Pulmonary artery endothelial cell (primary cell): ENCODE measurements around the gene BOD1. TPM values are rescaled to one million over a fixed set of nuclear protein-coding genes. Genes with fewer than 3 reads are reported as not detected.

Source experiments
- DNase-seq: peaks from one replicate; pipeline ENCODE4 v3.0.0-alpha.2; 2011; ENCODE audit warnings: low read depth, low spot score
- total RNA-seq: library from RNA; depleted of rRNA; stranded (reverse); fragments of >200 nt; gene quantifications from 2 replicates; pipeline ENCODE4 v1.2.3, GENCODE V29; 2014

Gene BOD1
- total RNA-seq, 1 donor from 2014 or later, result 79.3 TPM

DNA sequence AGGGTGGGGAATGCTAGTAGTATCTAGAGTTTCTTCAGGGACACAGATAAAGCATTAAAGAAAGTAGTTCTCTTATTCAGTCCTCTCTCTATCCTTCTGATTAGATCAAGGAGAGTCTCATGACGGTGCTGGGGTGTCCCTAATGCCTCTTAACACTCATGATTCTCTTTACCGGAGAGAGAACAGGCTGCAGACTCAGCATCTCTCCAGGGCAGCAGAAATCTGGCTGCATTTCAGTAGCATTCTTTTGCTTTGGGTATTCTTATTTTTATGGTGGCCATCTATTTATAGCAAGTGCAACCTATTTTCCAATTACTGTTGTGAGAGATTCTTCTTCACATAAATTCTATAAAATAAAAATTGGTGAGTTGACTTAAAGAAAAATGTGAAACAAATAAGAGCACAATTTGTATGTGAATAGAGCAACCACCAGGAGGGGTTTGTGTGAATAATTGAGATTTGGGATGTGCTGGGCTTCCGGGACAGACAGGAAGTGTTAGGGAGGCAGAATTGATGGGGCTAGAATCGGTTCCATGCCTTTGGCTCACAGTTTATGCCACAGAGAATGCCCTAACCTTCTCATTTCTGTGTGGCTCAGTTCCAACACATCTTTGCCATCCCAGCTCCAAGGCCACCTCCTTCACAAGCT lies 23.8 kb upstream of the BOD1 start:
- no peak for DNase-seq

DNA sequence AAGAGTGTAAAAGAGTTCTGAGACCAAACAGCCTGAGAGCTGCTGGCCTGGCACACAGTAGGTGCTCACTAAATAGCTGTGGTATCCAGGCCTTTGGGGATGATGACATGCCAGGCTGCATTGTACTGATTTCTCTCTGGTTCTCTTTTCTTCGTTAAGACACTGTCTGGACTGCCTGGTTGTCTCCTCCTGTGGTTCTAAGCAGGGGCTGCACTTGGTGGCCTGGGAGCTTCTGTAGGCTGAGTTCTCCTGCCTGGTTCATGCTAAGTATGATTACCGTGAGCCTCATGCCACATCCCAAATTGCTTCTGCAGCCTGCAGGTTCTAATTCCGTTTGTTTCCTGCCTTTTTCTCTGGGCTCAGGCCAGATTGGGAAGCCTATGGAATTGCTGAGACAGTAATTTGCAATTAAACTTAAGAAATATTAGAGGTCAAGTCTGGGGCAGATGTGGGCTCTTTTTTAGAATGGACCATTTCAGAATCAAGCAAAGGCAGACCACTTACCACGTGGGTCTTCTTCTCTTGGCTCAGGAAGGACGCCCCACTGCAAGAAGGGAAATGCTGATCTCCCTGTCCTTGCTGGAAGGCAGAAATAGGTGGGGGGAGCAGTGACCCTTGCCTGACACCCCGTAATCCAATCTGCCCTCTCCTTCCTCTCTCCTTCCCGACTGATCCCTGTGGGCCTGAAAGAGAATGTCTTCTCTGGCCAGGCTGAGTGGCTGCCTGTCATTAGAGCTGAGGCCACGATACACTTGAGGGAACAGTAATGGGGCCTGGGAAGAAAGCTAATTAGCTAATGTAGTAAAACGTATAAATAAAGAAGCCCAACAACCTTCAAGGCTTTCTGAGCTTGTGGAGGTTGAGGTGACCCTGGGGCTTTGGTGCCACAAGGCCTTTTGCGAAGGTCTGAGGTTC lies 21.9 kb upstream of the BOD1 start:
- no peak for DNase-seq

DNA sequence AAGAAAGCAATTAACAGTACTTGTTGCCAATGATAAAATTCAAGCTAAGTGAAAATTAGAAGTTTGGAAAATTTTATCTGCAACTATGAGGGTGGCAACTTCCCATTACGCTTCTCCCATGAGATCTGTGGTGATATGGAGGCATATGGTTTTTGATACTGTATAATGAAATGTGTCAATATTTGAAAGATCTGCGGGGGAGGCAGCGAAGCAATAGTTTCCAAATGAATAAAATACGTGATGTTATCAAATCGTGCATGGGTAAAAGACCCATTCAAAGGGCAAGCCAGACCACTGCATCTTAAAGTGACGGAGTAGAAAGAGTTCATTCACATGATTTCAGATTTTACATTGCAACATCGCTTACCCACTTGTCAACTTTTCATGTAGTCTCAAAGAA lies 20.9 kb upstream of the BOD1 start:
- DNase-seq, result no peak

DNA sequence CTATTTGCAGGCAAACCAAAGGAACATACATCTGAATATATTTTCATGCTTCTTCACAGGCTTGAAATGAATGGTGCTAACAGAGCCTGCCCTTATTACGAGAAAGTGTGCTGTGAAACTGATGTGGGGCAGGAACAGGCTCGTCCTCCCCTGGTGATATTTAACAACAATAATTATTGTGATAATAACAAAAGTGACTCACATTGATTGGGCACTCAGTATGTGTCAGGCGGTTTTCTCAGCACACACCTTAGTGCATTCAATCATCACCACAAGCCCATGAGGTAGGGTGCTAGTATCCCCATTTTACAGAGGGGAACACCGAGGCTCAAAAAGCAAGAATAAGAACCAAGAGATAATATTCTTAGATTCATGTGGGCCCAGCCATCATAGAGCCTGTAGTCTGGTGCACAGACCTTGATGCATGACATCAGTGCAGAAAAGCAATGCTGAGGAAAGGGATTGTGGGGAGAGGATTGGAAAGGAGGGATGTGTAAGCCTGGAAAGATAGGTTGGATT lies 18.1 kb upstream of the BOD1 start:
- DNase-seq, result no peak

DNA sequence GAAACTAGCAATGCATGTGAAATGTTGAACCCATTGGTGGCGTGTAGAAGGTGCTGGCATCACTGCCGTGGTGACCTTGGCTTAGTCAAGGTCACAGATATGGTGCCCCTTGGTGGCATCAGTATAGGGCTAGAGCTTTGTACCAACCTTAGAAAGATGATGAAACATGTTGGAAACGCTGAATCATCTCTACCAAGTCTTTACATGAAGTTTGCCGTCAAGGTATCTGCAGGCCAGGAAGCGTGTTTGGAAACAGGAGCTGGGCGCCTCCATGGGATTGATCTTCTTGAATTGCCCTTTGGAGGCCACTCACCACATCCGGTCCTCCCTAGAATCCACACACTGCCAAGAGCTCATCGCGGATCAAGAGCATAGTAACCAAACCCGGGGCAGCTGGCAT lies 16.9 kb upstream of the BOD1 start:
- no peak for DNase-seq

DNA sequence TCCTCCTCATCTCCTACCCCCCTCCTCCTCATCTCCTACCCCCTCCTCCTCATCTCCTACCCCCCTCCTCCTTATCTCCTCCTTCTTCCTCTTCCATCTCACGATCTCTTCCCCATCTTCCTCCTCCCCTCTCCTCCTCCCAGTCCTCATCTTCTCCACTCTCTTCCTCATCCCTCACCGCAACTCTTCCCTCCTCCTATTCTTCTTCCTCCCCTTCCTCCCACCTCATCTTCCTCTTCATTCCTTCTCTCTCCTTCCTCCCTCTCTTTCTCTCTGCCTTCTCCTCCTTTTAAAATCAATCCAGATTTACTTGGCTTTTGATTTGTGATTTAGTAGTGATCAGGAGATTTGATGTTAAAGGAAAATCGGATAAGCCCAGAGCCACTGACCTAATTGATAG lies 15.0 kb upstream of the BOD1 start:
- DNase-seq, result no peak

DNA sequence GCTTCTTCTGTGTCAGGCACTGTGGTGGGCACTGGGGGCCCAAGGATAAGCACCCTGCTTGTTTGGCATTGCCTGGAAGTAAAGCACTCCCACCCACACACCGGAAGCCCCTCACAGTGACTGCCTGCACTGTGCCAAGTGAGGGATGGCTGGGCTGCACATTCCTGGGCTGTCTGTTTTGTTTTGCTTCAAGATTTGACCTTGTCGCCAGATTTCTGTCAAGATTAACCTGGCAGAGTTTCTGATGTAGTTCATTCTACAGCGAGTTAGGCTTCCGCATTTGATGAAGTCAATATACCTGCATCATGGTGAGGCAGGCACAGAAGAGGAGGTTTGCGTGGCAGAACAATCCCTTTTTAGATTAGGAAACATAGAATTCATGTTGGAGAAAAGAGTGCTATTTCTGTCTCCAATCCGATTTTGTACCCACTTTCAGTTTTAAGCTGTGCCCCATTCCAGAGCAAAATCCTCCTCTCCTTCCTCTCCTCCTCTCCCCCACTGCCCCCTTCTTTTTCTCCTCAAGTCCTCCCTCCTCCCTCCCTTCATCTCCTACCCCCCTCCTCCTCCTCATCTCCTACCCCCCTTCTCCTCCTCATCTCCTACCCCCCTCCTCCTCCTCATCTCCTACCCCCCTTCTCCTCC lies 14.4 kb upstream of the BOD1 start:
- no peak for DNase-seq

DNA sequence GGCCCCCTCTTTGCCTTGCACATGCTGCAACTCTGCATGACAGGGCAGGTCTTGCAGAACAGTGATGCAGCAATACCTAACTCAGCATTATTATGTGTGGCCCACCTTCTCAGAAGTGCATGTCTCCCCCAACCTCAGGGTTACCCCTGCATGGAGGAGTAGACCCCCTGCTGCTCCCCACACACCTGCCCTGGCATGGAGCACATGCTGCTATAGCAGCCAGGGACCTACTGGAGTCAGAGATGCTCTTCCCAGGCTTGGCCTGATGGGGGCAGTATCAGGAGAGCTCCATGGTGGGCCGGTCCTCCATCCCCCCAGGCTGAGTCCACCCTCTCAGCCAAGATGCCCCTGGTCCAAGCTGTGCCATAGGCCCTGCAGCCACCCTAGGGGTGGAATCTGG lies 13.2 kb upstream of the BOD1 start:
- no peak for DNase-seq

DNA sequence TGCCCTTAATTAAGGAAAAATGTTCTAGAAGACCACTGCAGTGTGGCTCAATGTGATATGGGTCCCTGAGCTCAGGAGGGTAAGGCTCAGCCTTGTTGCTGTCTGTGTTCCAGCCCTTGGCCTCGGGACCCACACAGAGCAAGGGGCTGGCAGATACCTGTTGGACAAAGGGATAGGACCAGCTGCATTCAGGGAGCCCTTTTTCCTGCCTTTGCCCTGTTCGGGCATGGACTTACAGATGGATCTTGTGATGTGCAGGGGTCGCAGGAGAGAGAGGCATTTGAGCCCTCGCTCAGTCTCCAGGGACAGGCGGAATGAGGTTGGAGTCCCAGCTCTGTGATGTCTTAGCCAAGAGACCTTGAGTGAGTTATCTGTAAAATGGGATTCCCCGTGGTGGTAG lies 12.1 kb upstream of the BOD1 start:
- no peak for DNase-seq

DNA sequence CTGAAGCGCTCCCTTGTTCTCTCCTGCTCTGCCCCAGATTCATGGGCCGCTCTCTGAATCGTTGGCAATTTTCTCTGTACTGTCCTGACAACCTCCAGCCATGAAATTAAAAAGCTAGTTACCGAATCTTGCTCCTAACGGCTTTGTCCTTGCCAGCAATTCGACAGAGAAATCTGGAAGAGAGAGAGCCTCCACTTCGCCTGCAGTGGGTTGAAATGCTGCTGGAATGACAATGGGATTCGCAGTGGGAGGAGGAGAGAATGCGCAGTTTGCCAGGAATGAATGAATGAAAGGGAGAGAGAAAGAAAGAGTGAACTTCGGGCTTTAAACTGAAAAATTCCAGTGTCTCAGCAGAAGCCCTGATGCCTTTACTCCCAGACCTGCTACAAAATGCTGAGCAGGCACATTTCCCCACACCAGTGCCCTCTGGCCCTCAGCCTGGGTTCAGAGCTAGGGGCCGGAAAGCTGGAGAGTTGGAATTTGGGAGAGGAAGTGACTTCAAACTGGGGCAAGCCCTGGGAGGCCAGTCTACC lies 11.5 kb upstream of the BOD1 start:
- DNase-seq, result no peak

DNA sequence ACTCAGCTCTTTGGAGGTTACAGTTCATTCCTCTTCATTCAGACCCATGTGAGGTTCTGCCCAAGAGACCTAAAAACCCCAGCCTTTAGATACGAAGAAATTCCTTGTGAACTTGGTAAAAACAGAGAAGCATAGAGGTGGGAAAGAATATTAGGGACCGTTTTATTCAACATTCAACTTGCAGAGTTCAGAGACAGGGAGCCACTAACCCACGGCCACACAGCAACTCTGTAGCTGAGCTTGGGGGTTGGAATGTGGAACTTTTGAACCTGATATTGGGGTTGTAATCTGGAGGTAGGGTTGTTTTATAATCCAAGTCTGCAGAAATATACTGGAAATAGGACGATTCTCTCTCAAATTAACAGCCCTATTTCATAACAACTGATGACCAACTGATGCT lies 10.8 kb upstream of the BOD1 start:
- no peak for DNase-seq

DNA sequence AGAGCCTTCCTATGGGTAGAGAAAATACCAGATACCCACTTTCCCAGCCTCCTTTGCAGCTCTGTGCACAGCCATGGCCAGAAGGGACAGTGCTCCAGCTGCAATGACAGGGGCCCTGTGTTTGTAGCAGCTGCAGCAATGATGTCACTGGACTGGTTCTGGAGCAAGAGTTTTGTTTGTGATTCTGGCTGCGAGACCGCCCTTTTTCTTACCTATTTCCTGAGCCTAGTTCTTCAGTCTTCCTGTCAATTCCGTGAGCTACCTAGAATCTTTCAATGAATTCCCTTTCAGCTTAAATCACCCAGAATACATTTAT lies 10.0 kb upstream of the BOD1 start:
- DNase-seq, result no peak

DNA sequence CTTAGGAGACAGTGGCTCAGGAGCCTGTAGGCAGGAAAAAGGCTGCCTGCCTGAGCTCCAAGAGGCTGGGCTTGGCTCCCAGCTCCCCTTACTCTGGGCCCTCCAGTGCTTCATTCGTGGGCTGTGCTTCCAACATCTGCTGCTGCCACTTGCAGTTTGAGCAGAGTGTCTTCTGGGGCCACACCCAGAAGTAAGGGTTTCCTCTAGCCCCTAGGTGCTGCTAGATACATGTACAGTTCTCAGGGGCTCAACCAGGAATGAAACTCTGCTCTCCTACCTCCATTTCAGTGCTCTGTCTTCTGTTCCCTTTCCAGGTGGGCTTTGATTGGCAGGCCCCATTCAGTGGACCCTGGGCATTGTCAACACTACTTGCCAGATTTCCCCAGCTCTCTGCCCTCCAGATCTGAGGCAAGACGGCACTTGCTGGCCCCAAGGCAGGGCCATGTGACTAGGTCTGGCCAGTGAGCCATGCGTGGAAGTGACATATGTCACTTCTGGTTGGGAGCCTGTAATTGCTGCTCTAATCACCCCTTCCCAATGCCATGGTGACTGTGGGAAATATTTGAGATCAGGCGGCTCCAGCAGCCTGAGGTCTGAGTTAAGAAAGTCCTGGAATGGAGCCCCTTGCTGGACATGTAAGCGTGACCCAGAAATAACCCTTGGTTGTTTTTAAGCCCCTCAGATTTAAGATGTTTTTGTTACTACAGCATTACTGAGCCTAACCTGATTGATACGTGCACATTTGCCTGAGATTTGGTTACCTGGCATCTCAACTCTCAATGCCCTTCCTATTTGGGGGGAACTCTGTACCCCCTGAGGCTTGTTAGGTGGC lies 9.4 kb upstream of the BOD1 start:
- DNase-seq, result no peak

DNA sequence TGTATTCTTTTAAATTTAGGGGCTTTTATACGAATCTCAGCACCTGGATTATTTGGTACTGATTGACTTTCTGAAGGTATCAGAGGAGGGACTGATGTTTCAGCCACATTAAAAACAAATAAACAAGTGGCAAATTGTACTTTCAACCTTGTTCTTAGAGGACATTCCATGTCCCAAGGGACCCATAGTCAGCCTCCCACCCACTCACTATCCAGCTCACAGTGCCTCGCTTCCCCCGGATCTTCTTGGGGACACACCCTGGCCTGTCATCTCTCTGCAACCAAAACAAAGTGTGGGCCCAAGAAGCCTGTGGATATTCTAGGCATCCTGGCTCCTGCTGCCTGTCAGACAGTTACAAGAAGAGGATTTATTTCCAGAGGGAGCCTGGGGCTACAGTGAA lies 8.8 kb upstream of the BOD1 start:
- DNase-seq, result no peak

DNA sequence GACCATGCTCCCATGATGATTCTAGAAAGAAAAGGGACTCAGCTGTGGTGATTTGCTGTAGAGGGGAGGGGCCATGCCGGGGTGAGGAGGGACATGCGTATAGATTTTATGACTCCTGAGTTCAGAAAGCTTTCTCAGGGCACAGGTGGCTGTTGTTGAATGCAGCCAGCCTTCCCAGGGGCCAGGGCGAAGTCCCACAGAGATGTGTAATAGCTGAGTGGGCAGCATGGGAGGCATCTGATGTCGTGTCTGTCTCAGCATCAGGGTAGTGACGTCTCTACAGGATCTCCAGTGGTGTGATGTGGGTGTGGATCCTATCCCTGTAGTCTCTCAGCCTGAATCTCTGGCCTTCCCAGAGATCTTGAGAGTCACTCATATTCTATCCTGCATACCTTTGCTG lies 7.8 kb upstream of the BOD1 start:
- no peak for DNase-seq

DNA sequence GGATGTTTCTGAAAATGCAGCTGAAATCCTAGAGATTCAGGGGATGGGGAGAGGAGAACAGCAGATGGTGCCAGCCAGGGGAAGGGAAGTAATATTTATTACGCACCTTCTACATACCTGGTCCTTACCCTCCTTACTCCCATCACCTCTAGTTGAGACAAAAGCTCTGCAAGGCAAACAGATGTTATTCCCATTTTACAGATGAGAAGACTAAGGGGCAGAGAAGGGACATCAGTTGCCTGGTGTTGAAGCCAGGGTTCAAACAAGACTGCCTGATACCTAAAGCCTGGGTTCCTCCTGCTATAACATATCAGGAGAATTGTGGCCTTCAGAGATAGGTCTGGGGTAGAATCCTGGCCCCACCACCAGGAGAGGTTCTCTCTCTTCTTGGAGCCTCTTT lies 7.3 kb upstream of the BOD1 start:
- DNase-seq, result no peak

DNA sequence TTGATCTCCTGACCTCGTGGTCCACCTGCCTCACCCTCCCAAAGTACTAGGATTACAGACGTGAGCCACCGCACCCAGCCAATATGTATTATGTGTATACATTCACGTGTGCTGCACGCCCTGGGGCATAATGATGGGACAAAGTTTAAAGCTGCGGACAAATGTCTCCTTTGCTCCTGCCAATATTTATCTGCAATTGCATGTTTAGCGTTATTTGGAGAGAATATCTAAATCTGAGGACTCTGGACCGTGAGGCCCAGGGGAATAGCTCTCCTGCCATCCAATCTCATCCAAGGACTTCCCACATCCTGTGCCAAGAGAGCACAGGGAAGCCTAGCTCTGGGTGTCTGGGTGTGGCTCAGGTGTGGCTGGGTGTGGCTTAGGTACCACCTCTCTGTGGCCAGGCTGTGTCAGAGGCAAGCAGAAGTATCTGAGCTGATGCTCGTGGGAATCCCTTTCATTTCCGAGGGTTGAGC lies 6.9 kb upstream of the BOD1 start:
- no peak for DNase-seq

DNA sequence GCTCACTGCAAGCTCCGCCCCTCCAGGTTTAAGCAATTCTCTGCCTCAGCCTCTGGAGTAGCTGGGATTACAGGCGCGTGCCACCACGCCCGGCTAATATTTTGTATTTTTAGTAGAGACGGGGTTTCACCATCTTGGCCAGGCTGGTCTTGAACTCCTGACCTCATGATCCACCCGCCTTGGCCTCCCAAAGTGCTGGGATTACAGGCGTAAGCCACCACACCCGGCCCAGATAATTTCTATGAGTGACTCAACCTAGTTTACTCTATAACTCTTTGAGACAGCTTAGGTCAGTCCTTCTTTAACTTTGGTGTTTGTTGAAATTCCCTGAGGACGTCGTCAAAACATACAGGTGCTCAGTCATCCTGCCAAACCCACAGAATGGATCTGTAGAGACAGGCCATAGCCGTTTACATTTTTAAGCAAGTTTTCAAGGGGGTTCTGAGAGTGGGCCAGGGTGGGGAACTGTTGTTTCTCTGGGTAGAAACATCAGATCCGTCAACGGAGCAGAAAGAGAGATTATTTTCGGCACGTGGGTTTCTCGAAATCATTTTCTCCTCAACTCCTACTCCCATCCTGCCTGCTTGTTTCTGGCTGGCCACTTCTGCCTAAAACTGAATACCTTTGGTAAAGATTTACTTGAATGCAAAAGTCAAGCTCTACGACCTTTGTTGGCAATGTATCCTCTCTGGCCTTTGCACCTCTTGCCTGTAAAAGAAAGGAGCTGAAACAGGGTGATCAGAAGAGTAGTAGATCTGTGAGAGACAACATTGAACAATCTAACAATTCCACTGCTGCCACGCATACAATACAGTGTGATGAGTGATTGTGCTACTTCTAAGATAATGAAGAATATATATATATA lies 6.0 kb upstream of the BOD1 start:
- DNase-seq, result no peak

DNA sequence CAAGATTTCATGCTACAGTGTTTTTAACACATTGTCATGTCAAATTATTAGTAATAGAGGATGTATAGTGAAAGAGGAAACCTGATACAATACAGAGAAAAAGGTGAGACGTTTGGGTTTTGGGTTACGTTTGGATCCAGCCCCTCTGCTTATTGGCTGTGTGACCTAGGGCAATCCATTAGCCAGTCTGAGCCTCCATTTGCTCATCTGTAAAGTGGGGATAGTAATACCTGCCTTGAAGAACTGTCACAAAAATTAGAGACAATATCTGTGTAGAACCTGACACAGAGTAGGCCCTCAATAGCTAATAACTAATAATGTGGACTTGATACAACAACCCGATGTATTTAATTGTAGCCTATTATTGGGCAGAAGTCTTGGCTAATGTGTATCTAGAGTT lies 4.3 kb upstream of the BOD1 start:
- no peak for DNase-seq

DNA sequence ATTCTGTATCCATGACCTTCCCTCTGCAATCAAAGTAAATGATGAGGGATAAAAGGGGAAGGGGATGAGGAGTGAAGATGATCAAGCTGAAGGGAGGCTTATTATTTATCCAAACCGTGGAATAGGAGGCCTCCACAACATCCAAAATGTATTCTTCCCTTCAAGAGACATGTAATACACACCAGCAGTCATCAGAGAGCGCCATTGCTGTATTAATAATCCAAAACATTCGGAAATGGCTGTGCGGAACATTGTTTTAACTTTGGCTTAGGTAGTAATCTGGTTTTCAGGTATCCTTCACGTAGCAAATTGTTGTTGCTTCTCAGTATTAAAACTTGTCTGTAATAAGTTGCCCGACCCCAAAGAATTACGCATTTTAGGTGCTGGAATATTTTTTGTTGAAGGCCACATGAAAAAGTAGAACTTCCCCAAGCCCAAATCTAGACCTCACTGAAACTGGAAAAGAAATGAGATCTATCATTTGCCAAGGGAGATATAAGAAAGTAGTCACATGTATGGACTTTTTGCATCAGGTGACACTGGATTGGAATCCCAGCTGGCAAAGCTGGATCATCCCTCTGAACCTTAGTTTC lies 2.6 kb upstream of the BOD1 start:
- peak; percentile 5 for DNase-seq
